ENCODE measurements around the gene TGM2.

The TGM2 gene

DNA sequence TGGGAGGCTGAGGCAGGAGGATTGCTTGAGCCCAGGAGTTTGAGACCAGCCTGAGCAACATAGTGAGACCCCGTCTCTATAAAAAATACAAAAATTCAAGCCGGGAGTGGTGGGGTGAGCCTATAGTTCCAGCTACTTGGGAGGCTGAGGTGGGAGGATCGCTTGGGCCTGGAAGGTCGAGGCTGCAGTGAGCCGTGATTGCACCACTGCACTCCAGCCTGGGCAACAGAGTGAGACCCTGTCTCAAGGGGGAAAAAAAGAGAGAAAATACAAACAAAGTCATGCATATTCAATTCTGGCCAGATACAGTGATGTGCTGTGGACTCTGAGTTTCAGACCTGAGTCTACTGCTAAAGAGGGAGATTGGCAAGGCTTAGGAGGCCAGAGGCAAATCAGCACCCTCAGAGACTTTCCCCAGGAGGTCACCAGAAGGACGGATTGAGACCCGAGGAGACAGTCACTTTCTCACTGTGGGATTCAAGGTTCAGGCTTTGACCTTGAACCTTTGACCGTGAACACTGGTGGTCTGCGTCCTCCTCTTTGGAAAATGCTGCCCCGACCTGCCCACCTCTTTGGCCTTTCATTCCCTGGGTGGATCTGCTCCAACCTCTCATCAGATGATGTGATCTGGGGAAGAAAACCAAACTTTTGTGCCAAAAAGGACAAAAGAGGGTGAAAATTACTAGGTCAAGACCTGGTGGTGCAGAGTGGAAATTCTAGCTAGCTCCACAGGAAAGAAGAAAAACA lies 31.2 kb downstream of the TGM2 start:
- ATAC-seq: no peak
- no peak for TF ChIP-seq ZFP3 (CRISPR knock-in tag; IDR thresholded peaks at IDR 0.05)
- peak; percentile 3; the same call in 1 of the 2 replicates for TF ChIP-seq ZNF70 (CRISPR knock-in tag; IDR thresholded peaks at IDR 0.05)
- TF ChIP-seq ZFP30 (CRISPR knock-in tag; IDR thresholded peaks at IDR 0.05): no peak

DNA sequence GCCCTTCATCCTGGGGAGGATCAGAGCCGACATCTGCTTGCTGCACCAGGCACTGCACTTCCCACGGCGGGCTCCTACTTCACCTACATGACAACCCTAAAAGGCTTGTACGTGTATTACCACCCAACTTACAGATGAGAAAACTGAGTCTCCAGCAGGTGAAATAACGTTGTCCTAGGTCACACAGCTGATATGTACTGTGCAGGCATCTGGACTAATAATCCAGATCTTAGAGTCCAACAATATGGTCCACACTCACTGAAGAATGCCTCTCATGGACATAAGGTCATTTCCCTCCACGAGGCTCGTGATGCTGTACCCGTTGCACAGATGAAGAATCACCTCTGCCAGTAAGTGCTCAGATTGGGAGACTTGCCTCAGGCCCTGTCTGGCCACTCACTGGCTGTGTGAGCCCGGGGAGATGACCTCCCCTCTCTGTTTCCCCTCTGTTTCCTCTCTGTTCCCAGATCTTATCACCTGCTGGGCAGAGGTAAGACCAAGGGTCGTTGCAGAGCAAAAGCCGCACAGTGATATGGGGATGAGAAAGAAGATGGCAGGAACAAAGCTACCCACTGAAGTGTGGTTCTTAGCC lies 32.1 kb downstream of the TGM2 start:
- no peak for TF ChIP-seq BACH2 (CRISPR knock-in tag; IDR thresholded peaks at IDR 0.05; ENCODE audit: borderline replicate concordance)
- TF ChIP-seq ZC3H10 (CRISPR knock-in tag; IDR thresholded peaks at IDR 0.05): no peak
- no peak for TF ChIP-seq TCF4 (CRISPR knock-in tag; IDR thresholded peaks at IDR 0.05; ENCODE audit: borderline replicate concordance)
- TF ChIP-seq OSR1 (CRISPR knock-in tag; IDR thresholded peaks at IDR 0.05): no peak
- no peak for ATAC-seq

- no peak for TF ChIP-seq PATZ1 (CRISPR knock-in tag; IDR thresholded peaks at IDR 0.05; ENCODE audit: borderline replicate concordance)
- no peak for TF ChIP-seq CSRNP3 (CRISPR knock-in tag; IDR thresholded peaks at IDR 0.05)
- TF ChIP-seq, protein P1, sequence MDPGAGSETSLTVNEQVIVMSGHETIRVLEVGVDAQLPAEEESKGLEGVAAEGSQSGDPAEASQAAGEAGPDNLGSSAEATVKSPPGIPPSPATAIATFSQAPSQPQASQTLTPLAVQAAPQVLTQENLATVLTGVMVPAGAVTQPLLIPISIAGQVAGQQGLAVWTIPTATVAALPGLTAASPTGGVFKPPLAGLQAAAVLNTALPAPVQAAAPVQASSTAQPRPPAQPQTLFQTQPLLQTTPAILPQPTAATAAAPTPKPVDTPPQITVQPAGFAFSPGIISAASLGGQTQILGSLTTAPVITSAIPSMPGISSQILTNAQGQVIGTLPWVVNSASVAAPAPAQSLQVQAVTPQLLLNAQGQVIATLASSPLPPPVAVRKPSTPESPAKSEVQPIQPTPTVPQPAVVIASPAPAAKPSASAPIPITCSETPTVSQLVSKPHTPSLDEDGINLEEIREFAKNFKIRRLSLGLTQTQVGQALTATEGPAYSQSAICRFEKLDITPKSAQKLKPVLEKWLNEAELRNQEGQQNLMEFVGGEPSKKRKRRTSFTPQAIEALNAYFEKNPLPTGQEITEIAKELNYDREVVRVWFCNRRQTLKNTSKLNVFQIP (CRISPR knock-in tag; IDR thresholded peaks at IDR 0.05; ENCODE audit: borderline replicate concordance, low read depth): no peak
- no peak for TF ChIP-seq ISL1 (CRISPR knock-in tag; IDR thresholded peaks at IDR 0.05)
- no peak for TF ChIP-seq ZNF70 (CRISPR knock-in tag; IDR thresholded peaks at IDR 0.05)
- no peak for TF ChIP-seq PPARA (CRISPR knock-in tag; IDR thresholded peaks at IDR 0.05; ENCODE audit: borderline replicate concordance)
- TF ChIP-seq, protein P2, sequence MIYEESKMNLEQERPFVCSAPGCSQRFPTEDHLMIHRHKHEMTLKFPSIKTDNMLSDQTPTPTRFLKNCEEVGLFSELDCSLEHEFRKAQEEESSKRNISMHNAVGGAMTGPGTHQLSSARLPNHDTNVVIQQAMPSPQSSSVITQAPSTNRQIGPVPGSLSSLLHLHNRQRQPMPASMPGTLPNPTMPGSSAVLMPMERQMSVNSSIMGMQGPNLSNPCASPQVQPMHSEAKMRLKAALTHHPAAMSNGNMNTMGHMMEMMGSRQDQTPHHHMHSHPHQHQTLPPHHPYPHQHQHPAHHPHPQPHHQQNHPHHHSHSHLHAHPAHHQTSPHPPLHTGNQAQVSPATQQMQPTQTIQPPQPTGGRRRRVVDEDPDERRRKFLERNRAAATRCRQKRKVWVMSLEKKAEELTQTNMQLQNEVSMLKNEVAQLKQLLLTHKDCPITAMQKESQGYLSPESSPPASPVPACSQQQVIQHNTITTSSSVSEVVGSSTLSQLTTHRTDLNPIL (CRISPR knock-in tag; IDR thresholded peaks at IDR 0.05; ENCODE audit: low read depth): no peak
- TF ChIP-seq ZFP3 (CRISPR knock-in tag; IDR thresholded peaks at IDR 0.05): no peak
- TF ChIP-seq TCF4 (CRISPR knock-in tag; IDR thresholded peaks at IDR 0.05; ENCODE audit: borderline replicate concordance): no peak
- no peak for TF ChIP-seq ZFP30 (CRISPR knock-in tag; IDR thresholded peaks at IDR 0.05)
- no peak for TF ChIP-seq BACH2 (CRISPR knock-in tag; IDR thresholded peaks at IDR 0.05; ENCODE audit: borderline replicate concordance)
- TF ChIP-seq CSDC2 (CRISPR knock-in tag; IDR thresholded peaks at IDR 0.05): no peak
- no peak for TF ChIP-seq ESRRG (CRISPR knock-in tag; IDR thresholded peaks at IDR 0.05)
- no peak for ATAC-seq
Measured at GRCh38 chr20:38132156-38132909, 32.7 kb downstream of the TGM2 start.

DNA sequence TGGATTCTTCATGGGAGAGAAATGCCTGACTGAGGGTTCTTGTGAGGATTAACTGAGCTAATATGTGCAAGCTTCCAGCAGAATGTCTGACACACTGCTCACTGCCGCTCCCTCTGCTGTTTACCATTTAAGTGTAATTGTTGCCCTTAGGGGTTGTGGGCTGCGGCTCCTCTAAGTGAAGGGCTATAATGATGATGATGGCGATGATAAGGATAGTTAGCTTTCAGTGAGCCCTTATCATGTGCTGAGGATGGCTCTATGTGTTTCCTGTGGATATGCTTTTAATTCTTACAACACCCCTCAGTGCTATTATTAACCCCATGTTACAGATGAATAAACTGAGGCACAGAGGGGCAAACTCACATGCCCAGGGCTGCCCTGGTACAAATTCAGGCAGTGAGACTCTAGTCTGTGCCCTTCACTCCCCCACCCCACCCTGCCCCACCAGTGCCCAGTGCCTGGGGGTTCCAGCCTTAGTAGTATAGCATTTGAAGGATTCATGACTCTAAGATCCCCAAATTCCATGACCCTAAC lies 33.4 kb downstream of the TGM2 start:
- ATAC-seq: no peak
- TF ChIP-seq ZFP3 (CRISPR knock-in tag; IDR thresholded peaks at IDR 0.05): no peak
- TF ChIP-seq ARNTL (CRISPR knock-in tag; IDR thresholded peaks at IDR 0.05; ENCODE audit: borderline replicate concordance, low read depth): no peak
- no peak for TF ChIP-seq TOX (CRISPR knock-in tag; IDR thresholded peaks at IDR 0.05; ENCODE audit: borderline replicate concordance)
- TF ChIP-seq, protein P1 (CRISPR knock-in tag; IDR thresholded peaks at IDR 0.05; ENCODE audit: borderline replicate concordance, low read depth): no peak
- TF ChIP-seq BACH2 (CRISPR knock-in tag; IDR thresholded peaks at IDR 0.05; ENCODE audit: borderline replicate concordance): no peak
- no peak for TF ChIP-seq RARB (CRISPR knock-in tag; IDR thresholded peaks at IDR 0.05)
- TF ChIP-seq ZFP30 (CRISPR knock-in tag; IDR thresholded peaks at IDR 0.05): no peak
- no peak for TF ChIP-seq GLIS3 (CRISPR knock-in tag; IDR thresholded peaks at IDR 0.05)
- no peak for TF ChIP-seq TCF4 (CRISPR knock-in tag; IDR thresholded peaks at IDR 0.05; ENCODE audit: borderline replicate concordance)
- TF ChIP-seq, protein P3, sequence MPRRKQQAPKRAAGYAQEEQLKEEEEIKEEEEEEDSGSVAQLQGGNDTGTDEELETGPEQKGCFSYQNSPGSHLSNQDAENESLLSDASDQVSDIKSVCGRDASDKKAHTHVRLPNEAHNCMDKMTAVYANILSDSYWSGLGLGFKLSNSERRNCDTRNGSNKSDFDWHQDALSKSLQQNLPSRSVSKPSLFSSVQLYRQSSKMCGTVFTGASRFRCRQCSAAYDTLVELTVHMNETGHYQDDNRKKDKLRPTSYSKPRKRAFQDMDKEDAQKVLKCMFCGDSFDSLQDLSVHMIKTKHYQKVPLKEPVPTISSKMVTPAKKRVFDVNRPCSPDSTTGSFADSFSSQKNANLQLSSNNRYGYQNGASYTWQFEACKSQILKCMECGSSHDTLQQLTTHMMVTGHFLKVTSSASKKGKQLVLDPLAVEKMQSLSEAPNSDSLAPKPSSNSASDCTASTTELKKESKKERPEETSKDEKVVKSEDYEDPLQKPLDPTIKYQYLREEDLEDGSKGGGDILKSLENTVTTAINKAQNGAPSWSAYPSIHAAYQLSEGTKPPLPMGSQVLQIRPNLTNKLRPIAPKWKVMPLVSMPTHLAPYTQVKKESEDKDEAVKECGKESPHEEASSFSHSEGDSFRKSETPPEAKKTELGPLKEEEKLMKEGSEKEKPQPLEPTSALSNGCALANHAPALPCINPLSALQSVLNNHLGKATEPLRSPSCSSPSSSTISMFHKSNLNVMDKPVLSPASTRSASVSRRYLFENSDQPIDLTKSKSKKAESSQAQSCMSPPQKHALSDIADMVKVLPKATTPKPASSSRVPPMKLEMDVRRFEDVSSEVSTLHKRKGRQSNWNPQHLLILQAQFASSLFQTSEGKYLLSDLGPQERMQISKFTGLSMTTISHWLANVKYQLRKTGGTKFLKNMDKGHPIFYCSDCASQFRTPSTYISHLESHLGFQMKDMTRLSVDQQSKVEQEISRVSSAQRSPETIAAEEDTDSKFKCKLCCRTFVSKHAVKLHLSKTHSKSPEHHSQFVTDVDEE (CRISPR knock-in tag; IDR thresholded peaks at IDR 0.05): no peak
- TF ChIP-seq ZNF70 (CRISPR knock-in tag; IDR thresholded peaks at IDR 0.05): no peak
- no peak for TF ChIP-seq PPARA (CRISPR knock-in tag; IDR thresholded peaks at IDR 0.05; ENCODE audit: borderline replicate concordance)
- TF ChIP-seq ISL1 (CRISPR knock-in tag; IDR thresholded peaks at IDR 0.05): no peak
